HUES48 (cell line): ENCODE measurements around the gene AHDC1.
"Not testable (repeated sequence)": the region's sequence is repeated elsewhere in the genome, so short reads cannot be mapped to it uniquely, and the experiment has no call there.

Experiments
- H3K27ac ChIP-seq: one replicate; pipeline ENCODE4 v1.7.0; 2013; ENCODE audit warnings: low read depth, low read length, inconsistent platforms
- H3K27me3 ChIP-seq: 2 replicates; pipeline ENCODE4 v1.6.1; 2013; ENCODE audit warnings: mild to moderate bottlenecking, low read length; ENCODE audit not compliant: control insufficient read depth, insufficient read depth
- H3K36me3 ChIP-seq: 2 replicates; pipeline ENCODE4 v1.6.1; 2013; ENCODE audit warnings: low read length; ENCODE audit not compliant: control insufficient read depth, insufficient read depth
- H3K4me1 ChIP-seq: 2 replicates; pipeline ENCODE4 v1.6.1; 2013; ENCODE audit warnings: mild to moderate bottlenecking, low read length; ENCODE audit not compliant: control insufficient read depth, insufficient read depth
- H3K4me3 ChIP-seq: 2 replicates; pipeline ENCODE4 v1.5.1; 2013; ENCODE audit warnings: mild to moderate bottlenecking, low read depth, low read length
- H3K9ac ChIP-seq: 2 replicates; pipeline ENCODE4 v1.6.1; 2013; ENCODE audit warnings: mild to moderate bottlenecking, low read depth, low read length, moderate library complexity
- H3K9me3 ChIP-seq: 2 replicates; pipeline ENCODE4 v1.6.1; 2013; ENCODE audit warnings: low read length; ENCODE audit not compliant: control insufficient read depth, insufficient read depth

The AHDC1 gene

DNA sequence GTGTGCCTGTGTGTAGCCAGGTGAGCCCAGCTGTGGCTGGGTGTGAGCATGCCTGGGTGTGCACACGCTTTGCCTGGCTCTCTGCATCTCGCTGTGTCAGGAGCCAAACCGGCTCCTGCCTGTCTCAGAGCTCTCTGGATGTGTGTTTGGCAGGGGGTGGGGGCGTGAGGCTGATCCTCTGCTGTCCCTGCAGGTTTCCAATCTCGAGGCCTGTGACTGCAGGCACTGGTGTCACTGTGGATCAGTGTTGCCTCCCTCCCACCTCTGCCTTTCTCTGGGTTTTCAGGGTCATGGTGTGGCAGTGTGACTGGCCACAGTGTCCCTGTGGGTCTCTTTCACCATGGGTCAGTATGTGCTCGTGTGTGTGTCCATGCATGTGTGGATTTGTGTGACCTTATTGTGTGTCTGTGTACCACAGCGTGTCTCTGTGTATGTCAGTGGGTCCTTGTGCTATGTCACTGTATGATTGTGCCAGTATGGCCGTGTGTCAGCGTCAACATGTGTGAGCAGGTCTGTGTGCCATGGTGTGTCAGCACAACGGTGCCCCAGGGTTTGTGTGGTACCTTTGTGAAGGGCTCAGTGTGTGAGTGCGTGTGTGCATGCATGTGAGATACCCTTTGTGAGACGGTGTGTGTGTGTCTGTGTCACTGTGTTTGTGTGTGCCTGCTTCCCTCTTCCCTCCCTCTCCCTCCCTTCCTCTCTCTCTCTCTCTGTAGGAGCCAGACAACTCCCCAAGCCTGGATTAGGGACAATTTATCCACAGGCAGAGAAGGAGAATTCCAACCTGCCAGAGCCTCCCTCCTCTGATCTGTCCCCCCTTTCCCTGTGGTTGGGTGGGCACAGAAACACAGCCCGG is 43.4 kb downstream of the AHDC1 start:
- H3K9ac ChIP-seq: no peak overlapping the region
- H3K36me3 ChIP-seq: no peaks in the 10 kb centered on the region
- no peaks in the 10 kb centered on the region for H3K9me3 ChIP-seq
- peaks cover 46% of the 10 kb centered on the region for H3K4me1 ChIP-seq
- H3K27me3 ChIP-seq: no peaks in the 10 kb centered on the region
- no peak overlapping the region for H3K4me3 ChIP-seq
- no peak overlapping the region for H3K27ac ChIP-seq

GRCh38 chr1:27559466-27560030 is 44.4 kb downstream of the AHDC1 start:
- Histone ChIP-seq H3K4me1 (peaks cover 46% of the 10 kb centered on the region), H3K9ac (no peak overlapping the region), H3K27ac (no peak overlapping the region), H3K27me3 (no peaks in the 10 kb centered on the region), H3K4me3 (no peak overlapping the region), H3K36me3 (0 out of 2 replicates have a peak, but pooled peaks cover 2% of the 10 kb centered on the region), H3K9me3 (no peaks in the 10 kb centered on the region)

DNA sequence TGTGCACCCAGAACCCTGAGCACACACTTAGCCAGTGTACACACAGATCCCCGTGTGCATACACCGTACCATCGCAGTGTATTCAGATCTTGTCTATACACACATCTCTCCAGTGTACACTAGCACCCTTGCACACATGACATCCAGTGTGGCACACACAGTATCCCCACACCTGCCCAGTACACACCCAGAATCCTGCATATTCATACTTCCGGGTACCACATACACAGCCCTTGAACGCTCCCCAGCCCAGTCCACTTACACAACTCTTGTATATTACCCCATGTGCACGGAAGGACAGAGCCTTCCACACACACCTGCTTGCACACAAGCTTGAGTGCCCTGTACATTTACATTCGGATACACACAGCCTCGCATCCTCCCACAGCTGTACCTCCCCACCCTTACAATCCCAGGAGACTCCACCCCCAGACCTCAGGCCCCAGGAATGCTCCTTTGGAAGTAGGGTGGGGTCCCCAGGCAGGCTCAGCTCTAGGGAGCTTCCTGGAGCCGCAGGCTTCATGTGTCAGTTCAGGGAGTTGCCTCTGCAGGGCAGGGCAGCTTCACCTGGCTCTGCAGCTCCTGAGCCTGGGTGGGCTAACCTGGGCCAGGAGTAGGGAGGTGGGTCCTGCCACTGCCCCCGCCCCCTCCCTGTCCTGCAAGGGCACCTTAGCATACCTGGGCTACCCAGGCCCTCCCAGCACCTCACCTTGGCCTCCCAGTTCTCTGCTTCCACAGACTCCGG is 46.2 kb downstream of the AHDC1 start:
- Histone ChIP-seq H3K9me3 (no peaks in the 10 kb centered on the region), H3K4me3 (no peak overlapping the region), H3K36me3 (peaks cover 6% of the 10 kb centered on the region; the same call in 1 of the 2 replicates), H3K27ac (peak overlapping the region; percentile 63), H3K4me1 (peaks cover 35% of the 10 kb centered on the region), H3K27me3 (no peaks in the 10 kb centered on the region), H3K9ac (no peak overlapping the region)

DNA sequence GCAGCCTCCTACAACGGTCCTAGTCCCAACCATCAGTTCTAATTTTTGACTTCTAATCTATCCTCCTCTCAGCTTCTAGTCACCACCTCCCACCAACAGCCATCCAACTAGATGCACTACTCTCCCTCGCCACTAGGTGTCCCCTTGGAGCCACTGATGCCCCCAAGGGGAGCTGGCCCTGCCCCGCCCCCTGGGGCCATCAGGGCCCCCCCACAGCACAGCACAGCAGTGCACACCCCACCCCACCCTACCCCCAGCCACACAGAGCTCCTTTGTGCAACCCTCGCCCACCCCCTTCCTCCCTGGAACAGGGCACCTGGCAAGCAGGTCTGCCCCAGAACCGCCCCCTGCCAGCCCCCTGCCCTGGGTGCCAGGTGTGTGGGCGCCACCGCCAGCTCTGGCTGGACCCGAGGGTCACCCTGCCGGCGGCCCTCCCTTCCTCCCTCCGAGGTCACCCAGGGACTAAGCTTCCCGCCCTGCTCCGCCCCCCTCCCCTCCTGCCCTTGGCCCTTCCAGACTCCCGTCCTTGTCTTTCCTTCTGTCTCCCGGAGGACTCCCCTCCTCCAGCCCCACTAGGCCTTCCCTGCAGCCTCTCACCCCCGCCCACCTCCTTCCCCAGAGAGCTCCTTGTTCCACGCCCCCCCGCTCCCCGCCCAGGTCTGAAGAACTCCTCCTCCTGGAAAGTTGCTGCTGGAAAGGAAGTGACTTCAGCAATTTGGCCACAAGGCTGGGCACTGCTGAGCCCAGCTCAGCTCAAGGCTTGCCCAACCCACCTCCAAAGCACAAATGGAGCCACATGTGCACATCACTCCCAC is 47.0 kb downstream of the AHDC1 start:
- Histone ChIP-seq H3K9me3 (no peaks in the 10 kb centered on the region), H3K36me3 (peaks cover 9% of the 10 kb centered on the region; the same call in 1 of the 2 replicates), H3K4me3 (0 out of 2 replicates have a peak overlapping the region, but pooled peaks have one; percentile 10), H3K27ac (peak overlapping the region; percentile 64), H3K9ac (no peak overlapping the region), H3K4me1 (peaks cover 27% of the 10 kb centered on the region), H3K27me3 (no peaks in the 10 kb centered on the region)

DNA sequence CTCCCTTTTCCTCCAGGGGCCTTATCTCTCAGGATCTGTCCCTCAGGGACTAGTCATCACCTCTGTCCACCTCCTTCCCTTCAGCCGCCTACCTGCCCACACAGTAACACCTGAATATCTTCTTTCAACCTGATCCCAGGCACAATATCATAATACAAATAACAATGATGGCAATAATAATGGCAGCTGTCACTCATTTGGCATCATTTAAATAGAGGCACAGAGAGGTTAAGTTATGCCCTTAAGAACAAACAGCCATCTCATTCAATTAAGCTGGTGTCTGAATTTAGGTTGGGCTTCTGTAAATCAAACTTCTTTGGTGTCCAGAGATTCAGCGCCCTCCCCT is 47.5 kb downstream of the AHDC1 start:
- Histone ChIP-seq H3K36me3 (peaks cover 11% of the 10 kb centered on the region), H3K27me3 (no peaks in the 10 kb centered on the region), H3K4me3 (no peak overlapping the region), H3K9ac (no peak overlapping the region), H3K27ac (no peak overlapping the region), H3K4me1 (peaks cover 22% of the 10 kb centered on the region), H3K9me3 (no peaks in the 10 kb centered on the region)

DNA sequence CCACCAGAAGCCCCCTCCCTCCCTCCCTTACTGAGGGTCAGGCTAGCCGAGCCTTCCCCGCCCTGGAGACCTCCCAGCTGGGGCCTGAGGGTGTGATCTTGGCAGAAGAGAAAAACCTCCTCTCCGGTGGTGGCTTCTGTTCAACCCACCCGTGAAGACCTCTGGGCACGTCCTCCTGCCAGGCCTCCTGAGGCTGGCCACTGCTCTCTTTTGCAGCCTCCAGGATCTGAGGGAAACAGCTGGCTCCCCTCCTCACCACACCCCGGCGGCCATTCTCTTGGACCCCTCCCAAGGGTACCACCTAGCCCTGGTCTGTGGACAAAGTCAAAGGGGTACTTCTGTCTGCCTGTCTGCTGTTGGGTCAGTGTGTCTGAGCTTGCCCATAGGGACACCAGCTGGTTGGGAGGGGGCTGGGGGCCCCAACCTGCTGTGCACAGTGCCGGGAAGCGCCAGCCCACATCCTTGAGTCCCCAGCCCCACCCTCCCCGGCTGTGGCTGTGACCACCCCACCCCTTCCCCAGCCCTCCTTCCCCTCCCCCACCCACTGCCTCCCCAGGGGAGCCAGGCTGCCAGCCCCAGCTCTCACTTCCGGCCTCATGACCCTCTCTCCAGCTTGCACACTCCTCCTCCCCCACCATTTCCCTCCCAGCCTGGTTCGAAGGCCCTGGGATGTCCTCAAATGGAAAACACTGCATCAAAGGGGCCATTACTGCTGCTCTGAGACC is 48.1 kb downstream of the AHDC1 start:
- Histone ChIP-seq H3K36me3 (peaks cover 15% of the 10 kb centered on the region), H3K27ac (no peak overlapping the region), H3K4me1 (peaks cover 20% of the 10 kb centered on the region), H3K9me3 (no peaks in the 10 kb centered on the region), H3K4me3 (no peak overlapping the region), H3K9ac (no peak overlapping the region), H3K27me3 (no peaks in the 10 kb centered on the region)

- Histone ChIP-seq H3K9me3 (no peaks in the 10 kb centered on the region), H3K36me3 (peaks cover 23% of the 10 kb centered on the region), H3K27me3 (no peaks in the 10 kb centered on the region), H3K4me3 (no peak overlapping the region), H3K4me1 (peaks cover 20% of the 10 kb centered on the region), H3K9ac (no peak overlapping the region), H3K27ac (no peak overlapping the region)
These were observed 48.9 kb downstream of the AHDC1 start for GRCh38 chr1:27554759-27555699.

DNA sequence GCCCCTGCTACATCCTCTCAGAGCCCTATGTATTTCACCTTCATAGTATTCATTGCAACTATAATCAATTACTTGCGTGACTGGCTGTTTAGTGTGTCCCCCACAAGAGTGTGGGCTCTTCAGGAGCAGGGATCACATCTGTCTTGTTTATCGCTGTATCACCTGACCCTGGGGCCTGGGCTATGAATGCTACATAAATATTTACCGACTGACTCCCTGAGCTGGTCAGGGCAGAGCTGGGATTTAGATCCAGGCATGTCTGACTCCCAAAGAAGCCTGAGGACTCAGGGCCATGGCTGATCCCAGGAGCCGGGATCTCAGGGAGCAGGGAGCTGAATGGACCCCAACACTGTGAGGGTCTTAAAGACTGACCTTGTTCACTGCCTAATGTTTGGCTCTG is 49.7 kb downstream of the AHDC1 start:
- Histone ChIP-seq H3K9me3 (no peaks in the 10 kb centered on the region), H3K9ac (no peak overlapping the region), H3K4me1 (peaks cover 20% of the 10 kb centered on the region), H3K27ac (no peak overlapping the region), H3K36me3 (peaks cover 28% of the 10 kb centered on the region), H3K4me3 (no peak overlapping the region), H3K27me3 (no peaks in the 10 kb centered on the region)

GRCh38 chr1:27553823-27554222 is 50.1 kb downstream of the AHDC1 start:
- peaks cover 19% of the 10 kb centered on the region for H3K4me1 ChIP-seq
- H3K36me3 ChIP-seq: peaks cover 33% of the 10 kb centered on the region

More at GRCh38 chr1:27553823-27554222, 50.1 kb downstream of the AHDC1 start:
- not testable (repeated sequence) for H3K9me3 ChIP-seq, H3K9ac ChIP-seq, H3K27ac ChIP-seq, H3K27me3 ChIP-seq, H3K4me3 ChIP-seq
